ENCODE data around the gene ZNF664.

The ZNF664 gene

DNA sequence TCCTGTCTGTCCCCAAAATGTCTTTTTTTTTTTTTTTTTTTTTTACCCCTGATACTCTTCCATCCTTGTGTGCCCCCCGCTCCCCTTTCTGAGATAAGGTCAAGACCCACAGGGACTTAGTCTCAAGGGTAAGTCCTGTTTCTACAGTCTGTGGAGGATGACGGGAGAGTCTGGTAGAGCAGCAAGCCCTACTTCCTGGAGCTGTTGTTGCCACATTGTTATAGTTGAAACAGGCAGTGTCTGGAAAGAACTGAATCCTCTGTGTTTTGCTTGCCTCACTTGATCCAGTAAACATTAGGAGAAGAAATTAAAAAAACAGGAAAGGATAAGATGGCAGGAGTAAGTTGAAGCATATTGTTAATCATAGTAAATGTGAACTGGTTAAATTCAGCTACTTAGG is 45.5 kb downstream of the ZNF664 start:
- Histone ChIP-seq H3K27ac (ENCODE audit: low read depth, low read length) (peak overlapping the region; percentile 88), H3K9me3 (ENCODE audit: control insufficient read depth in 5 of 5, low read length in 5 of 5) (no peaks in the 10 kb centered on the region), H3K9ac (ENCODE audit: low read length in 5 of 5) (peak overlapping the region in 1 of 5 donors; percentile 23), H3K27me3 (ENCODE audit: control insufficient read depth in 5 of 5, insufficient read depth in 4 of 5, low read length in 5 of 5) (no peaks in the 10 kb centered on the region), H3K36me3 (ENCODE audit: control insufficient read depth in 5 of 5, insufficient read depth in 5 of 5, low read length in 5 of 5) (peaks cover 3 to 4% (median 3%) of the 10 kb centered on the region in 5 donors), H3K4me3 (ENCODE audit: low read depth in 1 of 5, low read length in 5 of 5) (no peak overlapping the region), H3K4me1 (ENCODE audit: control insufficient read depth in 5 of 5, insufficient read depth in 5 of 5, low read length in 5 of 5) (peaks cover 10 to 39% (median 22%) of the 10 kb centered on the region in 5 donors)

- H3K27ac ChIP-seq (ENCODE audit: low read depth, low read length), result peak overlapping the region; percentile 88
- peaks cover 10 to 39% (median 22%) of the 10 kb centered on the region in 5 donors for H3K4me1 ChIP-seq (ENCODE audit: control insufficient read depth in 5 of 5, insufficient read depth in 5 of 5, low read length in 5 of 5)
- H3K4me3 ChIP-seq (ENCODE audit: low read depth in 1 of 5, low read length in 5 of 5), result no peak overlapping the region
- no peak overlapping the region for H3K9ac ChIP-seq (ENCODE audit: low read length in 5 of 5)
- H3K27me3 ChIP-seq (ENCODE audit: control insufficient read depth in 5 of 5, insufficient read depth in 4 of 5, low read length in 5 of 5), result no peaks in the 10 kb centered on the region
- no peaks in the 10 kb centered on the region for H3K9me3 ChIP-seq (ENCODE audit: control insufficient read depth in 5 of 5, low read length in 5 of 5)
- peaks cover 0 to 3% (median 0%) of the 10 kb centered on the region in 5 donors for H3K36me3 ChIP-seq (ENCODE audit: control insufficient read depth in 5 of 5, insufficient read depth in 5 of 5, low read length in 5 of 5)
Measured at GRCh38 chr12:124019115-124019514, 46.1 kb downstream of the ZNF664 start.

DNA sequence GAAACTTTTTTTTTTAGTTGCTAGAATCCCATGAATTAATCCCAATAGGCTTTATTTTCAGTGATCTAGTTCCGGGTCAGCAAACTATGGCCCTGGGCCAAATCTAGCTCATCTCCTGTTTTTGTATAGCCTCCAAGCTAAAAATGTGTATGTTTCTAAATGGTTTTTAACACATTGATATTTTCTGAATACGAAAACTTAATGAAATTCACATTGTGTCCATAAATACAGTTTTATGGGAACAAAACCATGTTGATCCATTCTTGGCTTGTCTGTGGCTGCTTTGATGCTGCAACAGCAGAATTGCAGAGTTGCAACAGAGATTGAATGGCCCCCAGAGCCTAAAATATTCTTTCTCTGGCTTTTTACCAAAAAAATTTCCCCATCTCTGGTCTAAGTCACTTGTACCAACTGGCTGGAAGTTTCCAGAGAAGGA is 47.5 kb downstream of the ZNF664 start:
- no peaks in the 10 kb centered on the region for H3K9me3 ChIP-seq (ENCODE audit: control insufficient read depth in 5 of 5, low read length in 5 of 5)
- no peaks in the 10 kb centered on the region for H3K36me3 ChIP-seq (ENCODE audit: control insufficient read depth in 5 of 5, insufficient read depth in 5 of 5, low read length in 5 of 5)
- H3K27ac ChIP-seq (ENCODE audit: low read depth, low read length), result peak overlapping the region; percentile 88

DNA sequence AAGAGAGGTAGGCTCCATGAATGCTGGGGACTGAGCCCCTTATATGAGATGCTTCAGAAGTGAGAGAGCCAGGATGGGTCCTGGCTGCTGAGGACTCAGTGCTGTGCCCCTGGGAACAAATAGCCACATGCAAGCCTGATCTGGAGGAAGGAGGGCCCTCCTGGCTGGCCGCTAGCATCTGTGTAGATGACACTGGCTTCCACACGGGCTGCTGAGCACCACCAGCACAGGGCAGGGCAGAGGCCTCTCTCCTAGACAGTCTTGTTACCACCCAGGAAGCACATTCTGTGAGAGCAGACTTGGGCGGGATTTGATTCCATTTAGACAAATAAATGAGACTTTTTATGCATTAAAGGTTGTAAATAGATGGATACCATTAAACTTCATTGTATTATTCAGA is 48.0 kb downstream of the ZNF664 start:
- peak overlapping the region; percentile 88 for H3K27ac ChIP-seq (ENCODE audit: low read depth, low read length)
- no peaks in the 10 kb centered on the region for H3K9me3 ChIP-seq (ENCODE audit: control insufficient read depth in 5 of 5, low read length in 5 of 5)
- no peaks in the 10 kb centered on the region for H3K27me3 ChIP-seq (ENCODE audit: control insufficient read depth in 5 of 5, insufficient read depth in 4 of 5, low read length in 5 of 5)
- H3K4me1 ChIP-seq (ENCODE audit: control insufficient read depth in 5 of 5, insufficient read depth in 5 of 5, low read length in 5 of 5), result peaks cover 10 to 49% (median 28%) of the 10 kb centered on the region in 5 donors
- H3K36me3 ChIP-seq (ENCODE audit: control insufficient read depth in 5 of 5, insufficient read depth in 5 of 5, low read length in 5 of 5), result no peaks in the 10 kb centered on the region
- peak overlapping the region in 3 of 5 donors; percentile 12 to 28 (median 22) for H3K9ac ChIP-seq (ENCODE audit: low read length in 5 of 5)
- peak overlapping the region in 1 of 5 donors; percentile 14 for H3K4me3 ChIP-seq (ENCODE audit: low read depth in 1 of 5, low read length in 5 of 5)

More for the DNA sequence above, 47.5 kb downstream of the ZNF664 start:
- Histone ChIP-seq H3K27me3 (ENCODE audit: control insufficient read depth in 5 of 5, insufficient read depth in 4 of 5, low read length in 5 of 5) (no peaks in the 10 kb centered on the region), H3K9ac (ENCODE audit: low read length in 5 of 5) (peak overlapping the region in 1 of 5 donors; percentile 28), H3K4me3 (ENCODE audit: low read depth in 1 of 5, low read length in 5 of 5) (no peak overlapping the region), H3K4me1 (ENCODE audit: control insufficient read depth in 5 of 5, insufficient read depth in 5 of 5, low read length in 5 of 5) (peaks cover 10 to 49% (median 28%) of the 10 kb centered on the region in 5 donors)

DNA sequence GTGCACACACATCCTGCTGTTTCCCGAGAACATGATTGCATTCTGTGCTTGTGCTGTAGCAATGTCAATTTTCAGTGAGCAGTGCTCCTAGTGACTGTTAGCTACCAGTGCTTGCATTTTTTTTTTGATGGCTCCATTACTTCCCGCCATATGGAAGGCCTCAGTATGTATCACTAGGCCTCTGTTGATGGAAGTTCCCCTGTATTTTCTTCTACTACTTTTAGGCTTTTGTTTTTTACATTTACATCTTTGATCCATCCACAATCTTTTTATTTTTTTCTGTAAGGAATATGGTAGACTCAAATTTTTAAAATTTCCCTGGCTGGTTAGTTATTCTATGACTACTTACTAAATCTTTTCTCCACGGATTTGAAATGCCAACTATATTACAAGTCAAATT is 49.1 kb downstream of the ZNF664 start:
- H3K4me1 ChIP-seq (ENCODE audit: control insufficient read depth in 5 of 5, insufficient read depth in 5 of 5, low read length in 5 of 5), result peaks cover 10 to 49% (median 28%) of the 10 kb centered on the region in 5 donors
- no peaks in the 10 kb centered on the region for H3K27me3 ChIP-seq (ENCODE audit: control insufficient read depth in 5 of 5, insufficient read depth in 4 of 5, low read length in 5 of 5)
- no peak overlapping the region for H3K9ac ChIP-seq (ENCODE audit: low read length in 5 of 5)
- no peaks in the 10 kb centered on the region for H3K9me3 ChIP-seq (ENCODE audit: control insufficient read depth in 5 of 5, low read length in 5 of 5)
- peak overlapping the region; percentile 88 for H3K27ac ChIP-seq (ENCODE audit: low read depth, low read length)
- H3K36me3 ChIP-seq (ENCODE audit: control insufficient read depth in 5 of 5, insufficient read depth in 5 of 5, low read length in 5 of 5), result no peaks in the 10 kb centered on the region
- H3K4me3 ChIP-seq (ENCODE audit: low read depth in 1 of 5, low read length in 5 of 5), result no peak overlapping the region

- H3K4me1 ChIP-seq (ENCODE audit: control insufficient read depth in 5 of 5, insufficient read depth in 5 of 5, low read length in 5 of 5), result peaks cover 6 to 37% (median 21%) of the 10 kb centered on the region in 5 donors
- H3K36me3 ChIP-seq (ENCODE audit: control insufficient read depth in 5 of 5, insufficient read depth in 5 of 5, low read length in 5 of 5), result no peaks in the 10 kb centered on the region
- H3K9ac ChIP-seq (ENCODE audit: low read length in 5 of 5), result no peak overlapping the region
- H3K4me3 ChIP-seq (ENCODE audit: low read depth in 1 of 5, low read length in 5 of 5), result no peak overlapping the region
- H3K9me3 ChIP-seq (ENCODE audit: control insufficient read depth in 5 of 5, low read length in 5 of 5), result no peaks in the 10 kb centered on the region
- H3K27me3 ChIP-seq (ENCODE audit: control insufficient read depth in 5 of 5, insufficient read depth in 4 of 5, low read length in 5 of 5), result no peaks in the 10 kb centered on the region
- no peak overlapping the region for H3K27ac ChIP-seq (ENCODE audit: low read depth, low read length)
Measured at GRCh38 chr12:124024263-124024678, 51.3 kb downstream of the ZNF664 start.

DNA sequence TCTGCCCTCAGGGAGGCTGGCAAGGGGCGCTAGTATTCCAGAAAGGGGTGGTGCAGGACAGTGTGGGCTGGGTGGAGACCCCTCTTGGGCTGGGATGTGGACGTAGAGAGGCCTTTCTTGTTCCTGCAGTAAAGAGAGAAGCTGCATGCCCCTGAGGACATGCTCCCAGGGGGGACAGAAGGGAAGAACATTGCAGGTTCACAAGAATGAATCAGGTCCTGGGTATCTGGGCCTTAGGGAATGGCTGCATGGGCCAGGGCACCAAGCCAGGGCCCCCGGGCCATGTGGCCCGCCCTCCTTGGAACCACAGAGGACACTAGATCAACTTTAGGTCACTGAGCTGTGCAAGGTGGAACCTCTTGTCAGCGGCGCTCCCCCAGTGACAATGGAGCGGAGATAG is 51.8 kb downstream of the ZNF664 start:
- no peaks in the 10 kb centered on the region for H3K36me3 ChIP-seq (ENCODE audit: control insufficient read depth in 5 of 5, insufficient read depth in 5 of 5, low read length in 5 of 5)
- H3K27me3 ChIP-seq (ENCODE audit: control insufficient read depth in 5 of 5, insufficient read depth in 4 of 5, low read length in 5 of 5), result no peaks in the 10 kb centered on the region
- peaks cover 4 to 34% (median 18%) of the 10 kb centered on the region in 5 donors for H3K4me1 ChIP-seq (ENCODE audit: control insufficient read depth in 5 of 5, insufficient read depth in 5 of 5, low read length in 5 of 5)
- H3K9me3 ChIP-seq (ENCODE audit: control insufficient read depth in 5 of 5, low read length in 5 of 5), result no peaks in the 10 kb centered on the region
- H3K9ac ChIP-seq (ENCODE audit: low read length in 5 of 5), result no peak overlapping the region
- H3K4me3 ChIP-seq (ENCODE audit: low read depth in 1 of 5, low read length in 5 of 5), result no peak overlapping the region
- no peak overlapping the region for H3K27ac ChIP-seq (ENCODE audit: low read depth, low read length)

DNA sequence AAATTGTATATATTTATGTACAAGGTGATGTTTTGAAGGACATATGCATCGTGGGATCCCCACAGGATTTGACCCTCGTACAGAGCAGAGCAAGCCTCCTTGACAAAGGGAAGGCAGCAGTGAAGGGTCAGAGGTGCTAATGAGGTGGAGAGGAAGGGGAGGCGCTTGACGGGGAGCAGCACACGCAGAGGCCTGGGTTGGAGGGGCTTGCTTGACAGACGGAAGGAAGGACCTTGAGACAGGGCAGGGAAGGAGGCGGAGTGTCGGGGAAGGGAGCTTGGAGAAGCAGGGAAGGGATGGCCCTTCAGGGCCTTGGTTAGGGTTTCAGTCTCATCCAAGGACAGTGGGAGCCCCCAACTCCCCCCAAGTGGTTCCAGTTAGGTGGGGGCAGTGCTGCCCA is 52.6 kb downstream of the ZNF664 start:
- peaks cover 7 to 34% (median 26%) of the 10 kb centered on the region in 5 donors for H3K4me1 ChIP-seq (ENCODE audit: control insufficient read depth in 5 of 5, insufficient read depth in 5 of 5, low read length in 5 of 5)
- H3K4me3 ChIP-seq (ENCODE audit: low read depth in 1 of 5, low read length in 5 of 5), result no peak overlapping the region
- H3K36me3 ChIP-seq (ENCODE audit: control insufficient read depth in 5 of 5, insufficient read depth in 5 of 5, low read length in 5 of 5), result no peaks in the 10 kb centered on the region
- no peak overlapping the region for H3K9ac ChIP-seq (ENCODE audit: low read length in 5 of 5)
- no peaks in the 10 kb centered on the region for H3K27me3 ChIP-seq (ENCODE audit: control insufficient read depth in 5 of 5, insufficient read depth in 4 of 5, low read length in 5 of 5)
- H3K27ac ChIP-seq (ENCODE audit: low read depth, low read length), result no peak overlapping the region
- no peaks in the 10 kb centered on the region for H3K9me3 ChIP-seq (ENCODE audit: control insufficient read depth in 5 of 5, low read length in 5 of 5)

DNA sequence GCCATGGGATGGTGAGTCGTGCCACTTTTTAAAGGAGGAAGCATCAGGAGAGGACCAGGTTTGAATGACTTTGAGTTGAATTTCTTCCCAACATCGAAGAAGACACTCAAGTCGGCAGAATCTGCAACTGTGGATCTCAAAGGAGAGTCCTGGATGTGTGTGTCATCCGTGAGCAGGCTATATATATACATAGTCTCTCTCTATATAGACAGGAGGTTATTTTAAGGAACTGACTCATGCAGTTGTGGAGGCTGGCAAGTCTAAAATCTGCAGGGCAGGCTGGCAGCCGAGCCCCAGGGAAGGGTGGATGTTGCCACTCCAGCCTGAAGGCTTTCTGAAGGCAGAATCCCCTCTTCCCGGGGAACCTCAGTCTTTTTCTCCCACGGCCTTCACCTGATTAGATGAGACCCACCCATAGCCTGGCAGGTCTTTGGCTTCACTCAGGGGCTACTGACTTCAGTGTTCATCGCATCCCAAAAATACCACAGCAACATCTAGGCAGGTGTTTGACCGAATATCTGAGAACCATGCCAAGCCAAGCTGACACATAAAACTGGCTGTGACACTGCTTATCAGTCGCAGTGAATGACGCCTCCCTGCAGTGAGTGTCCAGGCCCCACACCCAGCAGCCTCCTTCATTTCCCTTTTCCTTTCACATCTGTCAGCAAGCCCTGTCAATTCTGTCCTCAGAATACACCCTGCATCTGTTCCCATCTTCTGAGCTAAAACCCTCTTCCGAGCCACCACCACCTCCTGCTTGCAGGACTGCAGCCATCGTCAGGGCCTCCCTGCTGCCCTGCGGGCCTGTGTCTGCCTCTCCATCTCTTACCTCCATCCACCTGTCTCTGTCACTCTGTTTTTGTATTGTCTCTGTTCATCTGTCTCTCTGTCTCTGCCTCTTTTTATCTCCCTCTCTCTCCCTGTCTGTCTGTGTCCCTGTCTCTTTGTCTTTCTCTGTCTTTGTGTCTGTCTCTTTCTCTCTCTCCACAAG is 54.0 kb downstream of the ZNF664 start:
- Histone ChIP-seq H3K27ac (ENCODE audit: low read depth, low read length) (no peak overlapping the region), H3K27me3 (ENCODE audit: control insufficient read depth in 5 of 5, insufficient read depth in 4 of 5, low read length in 5 of 5) (no peaks in the 10 kb centered on the region), H3K4me3 (ENCODE audit: low read depth in 1 of 5, low read length in 5 of 5) (no peak overlapping the region), H3K36me3 (ENCODE audit: control insufficient read depth in 5 of 5, insufficient read depth in 5 of 5, low read length in 5 of 5) (no peaks in the 10 kb centered on the region), H3K4me1 (ENCODE audit: control insufficient read depth in 5 of 5, insufficient read depth in 5 of 5, low read length in 5 of 5) (peaks cover 3 to 24% (median 22%) of the 10 kb centered on the region in 5 donors), H3K9ac (ENCODE audit: low read length in 5 of 5) (no peak overlapping the region), H3K9me3 (ENCODE audit: control insufficient read depth in 5 of 5, low read length in 5 of 5) (no peaks in the 10 kb centered on the region)

Data from subcutaneous abdominal adipose tissue (tissue), 5 donors.